ENCODE results near the gene VAMP1.
"Not testable (repeated sequence)": the region's sequence is repeated elsewhere in the genome, so short reads cannot be mapped to it uniquely, and the experiment has no call there.

The VAMP1 gene

GRCh38 chr12:6492838-6493496 is 22.5 kb upstream of the VAMP1 start, which contains the start of gene MRPL51:
TSS of gene MRPL51 (minus strand) at chr12:6493262. CDS start at chr12:6493136, 126 bp downstream.
- no peaks in the 10 kb centered on the region for H3K9me3 ChIP-seq (ENCODE audit: control insufficient read depth, low read length)
- peak within 1 kb of the TSS; percentile 78 for H3K4me3 ChIP-seq (ENCODE audit: insufficient read depth, low read depth, low read length, poor library complexity, severe bottlenecking)
- peak; percentile 85 to 94 (median 91) for DNase-seq
- H3K27ac ChIP-seq (ENCODE audit: insufficient read depth, low read length, poor library complexity, severe bottlenecking) = peak within 1 kb of the TSS; percentile 85
- H3K4me1 ChIP-seq (ENCODE audit: control insufficient read depth, insufficient read depth, low read length, poor library complexity, severe bottlenecking) = peaks cover 10% of the 10 kb centered on the region
- H3K27me3 ChIP-seq (replicated peaks; ENCODE audit: control insufficient read depth, insufficient read depth, low read length, poor library complexity, severe bottlenecking) = no peaks in the 10 kb centered on the region
- H3K36me3 ChIP-seq (ENCODE audit: control insufficient read depth, insufficient read depth, low read length) = peaks cover 9% of the 10 kb centered on the region

GRCh38 chr12:6490673-6491072 is 20.2 kb upstream of the VAMP1 start:
- H3K4me1 ChIP-seq (ENCODE audit: control insufficient read depth, insufficient read depth, low read length, poor library complexity, severe bottlenecking) = peaks cover 10% of the 10 kb centered on the region
- not testable (repeated sequence) for H3K27ac ChIP-seq (ENCODE audit: insufficient read depth, low read length, poor library complexity, severe bottlenecking); H3K9me3 ChIP-seq (ENCODE audit: control insufficient read depth, low read length); DNase-seq; H3K36me3 ChIP-seq (ENCODE audit: control insufficient read depth, insufficient read depth, low read length); H3K27me3 ChIP-seq (replicated peaks; ENCODE audit: control insufficient read depth, insufficient read depth, low read length, poor library complexity, severe bottlenecking); H3K4me3 ChIP-seq (ENCODE audit: insufficient read depth, low read depth, low read length, poor library complexity, severe bottlenecking)

GRCh38 chr12:6489449-6489848 is 19.0 kb upstream of the VAMP1 start:
- no peak overlapping the region for H3K4me3 ChIP-seq (ENCODE audit: insufficient read depth, low read depth, low read length, poor library complexity, severe bottlenecking)
- H3K27me3 ChIP-seq (replicated peaks; ENCODE audit: control insufficient read depth, insufficient read depth, low read length, poor library complexity, severe bottlenecking) = no peaks in the 10 kb centered on the region
- no peak overlapping the region for H3K27ac ChIP-seq (ENCODE audit: insufficient read depth, low read length, poor library complexity, severe bottlenecking)
- H3K4me1 ChIP-seq (ENCODE audit: control insufficient read depth, insufficient read depth, low read length, poor library complexity, severe bottlenecking) = peaks cover 1% of the 10 kb centered on the region
- no peaks in the 10 kb centered on the region for H3K9me3 ChIP-seq (ENCODE audit: control insufficient read depth, low read length)
- no peak for DNase-seq
- peaks cover 9% of the 10 kb centered on the region for H3K36me3 ChIP-seq (ENCODE audit: control insufficient read depth, insufficient read depth, low read length)

- Histone ChIP-seq H3K27ac (ENCODE audit: insufficient read depth, low read length, poor library complexity, severe bottlenecking) (no peak overlapping the region), H3K4me1 (ENCODE audit: control insufficient read depth, insufficient read depth, low read length, poor library complexity, severe bottlenecking) (no peaks in the 10 kb centered on the region), H3K36me3 (ENCODE audit: control insufficient read depth, insufficient read depth, low read length) (peaks cover 9% of the 10 kb centered on the region), H3K4me3 (ENCODE audit: insufficient read depth, low read depth, low read length, poor library complexity, severe bottlenecking) (no peak overlapping the region), H3K27me3 (replicated peaks; ENCODE audit: control insufficient read depth, insufficient read depth, low read length, poor library complexity, severe bottlenecking) (no peaks in the 10 kb centered on the region), H3K9me3 (ENCODE audit: control insufficient read depth, low read length) (no peaks in the 10 kb centered on the region)
- no peak for DNase-seq
Observed at GRCh38 chr12:6488240-6488639, 17.8 kb upstream of the VAMP1 start.

GRCh38 chr12:6478416-6478815 is 7.9 kb upstream of the VAMP1 start:
- no peaks in the 10 kb centered on the region for H3K9me3 ChIP-seq (ENCODE audit: control insufficient read depth, low read length)
- no peak for DNase-seq
- H3K27me3 ChIP-seq (replicated peaks; ENCODE audit: control insufficient read depth, insufficient read depth, low read length, poor library complexity, severe bottlenecking) = no peaks in the 10 kb centered on the region
- H3K4me1 ChIP-seq (ENCODE audit: control insufficient read depth, insufficient read depth, low read length, poor library complexity, severe bottlenecking) = no peaks in the 10 kb centered on the region
- H3K36me3 ChIP-seq (ENCODE audit: control insufficient read depth, insufficient read depth, low read length) = no peaks in the 10 kb centered on the region
- no peak overlapping the region for H3K27ac ChIP-seq (ENCODE audit: insufficient read depth, low read length, poor library complexity, severe bottlenecking)
- no peak overlapping the region for H3K4me3 ChIP-seq (ENCODE audit: insufficient read depth, low read depth, low read length, poor library complexity, severe bottlenecking)

GRCh38 chr12:6477601-6478377 is 7.3 kb upstream of the VAMP1 start:
- not testable (repeated sequence) for H3K9me3 ChIP-seq (ENCODE audit: control insufficient read depth, low read length); H3K36me3 ChIP-seq (ENCODE audit: control insufficient read depth, insufficient read depth, low read length); H3K4me1 ChIP-seq (ENCODE audit: control insufficient read depth, insufficient read depth, low read length, poor library complexity, severe bottlenecking); DNase-seq; H3K27ac ChIP-seq (ENCODE audit: insufficient read depth, low read length, poor library complexity, severe bottlenecking); H3K27me3 ChIP-seq (replicated peaks; ENCODE audit: control insufficient read depth, insufficient read depth, low read length, poor library complexity, severe bottlenecking); H3K4me3 ChIP-seq (ENCODE audit: insufficient read depth, low read depth, low read length, poor library complexity, severe bottlenecking)

GRCh38 chr12:6476489-6476888 is 6.0 kb upstream of the VAMP1 start:
- Histone ChIP-seq H3K36me3 (ENCODE audit: control insufficient read depth, insufficient read depth, low read length) (no peaks in the 10 kb centered on the region), H3K9me3 (ENCODE audit: control insufficient read depth, low read length) (no peaks in the 10 kb centered on the region), H3K27ac (ENCODE audit: insufficient read depth, low read length, poor library complexity, severe bottlenecking) (no peak overlapping the region), H3K4me3 (ENCODE audit: insufficient read depth, low read depth, low read length, poor library complexity, severe bottlenecking) (no peak overlapping the region), H3K4me1 (ENCODE audit: control insufficient read depth, insufficient read depth, low read length, poor library complexity, severe bottlenecking) (no peaks in the 10 kb centered on the region), H3K27me3 (replicated peaks; ENCODE audit: control insufficient read depth, insufficient read depth, low read length, poor library complexity, severe bottlenecking) (no peaks in the 10 kb centered on the region)
- no peak for DNase-seq

GRCh38 chr12:6475233-6475975 is 4.9 kb upstream of the VAMP1 start:
- H3K27me3 ChIP-seq (replicated peaks; ENCODE audit: control insufficient read depth, insufficient read depth, low read length, poor library complexity, severe bottlenecking); H3K4me3 ChIP-seq (ENCODE audit: insufficient read depth, low read depth, low read length, poor library complexity, severe bottlenecking); H3K4me1 ChIP-seq (ENCODE audit: control insufficient read depth, insufficient read depth, low read length, poor library complexity, severe bottlenecking); H3K9me3 ChIP-seq (ENCODE audit: control insufficient read depth, low read length); DNase-seq; H3K27ac ChIP-seq (ENCODE audit: insufficient read depth, low read length, poor library complexity, severe bottlenecking); H3K36me3 ChIP-seq (ENCODE audit: control insufficient read depth, insufficient read depth, low read length): not testable (repeated sequence)

- Histone ChIP-seq H3K27ac (ENCODE audit: insufficient read depth, low read length, poor library complexity, severe bottlenecking) (no peak overlapping the region), H3K4me1 (ENCODE audit: control insufficient read depth, insufficient read depth, low read length, poor library complexity, severe bottlenecking) (peaks cover 12% of the 10 kb centered on the region), H3K4me3 (ENCODE audit: insufficient read depth, low read depth, low read length, poor library complexity, severe bottlenecking) (no peak overlapping the region), H3K9me3 (ENCODE audit: control insufficient read depth, low read length) (no peaks in the 10 kb centered on the region), H3K27me3 (replicated peaks; ENCODE audit: control insufficient read depth, insufficient read depth, low read length, poor library complexity, severe bottlenecking) (no peaks in the 10 kb centered on the region), H3K36me3 (ENCODE audit: control insufficient read depth, insufficient read depth, low read length) (no peaks in the 10 kb centered on the region)
- no peak for DNase-seq
Observed at GRCh38 chr12:6472491-6472890, 2.0 kb upstream of the VAMP1 start.

GRCh38 chr12:6471989-6472360 is 1.5 kb upstream of the VAMP1 start:
- no peak overlapping the region for H3K27ac ChIP-seq (ENCODE audit: insufficient read depth, low read length, poor library complexity, severe bottlenecking)
- H3K4me3 ChIP-seq (ENCODE audit: insufficient read depth, low read depth, low read length, poor library complexity, severe bottlenecking) = no peak overlapping the region
- H3K9me3 ChIP-seq (ENCODE audit: control insufficient read depth, low read length) = no peaks in the 10 kb centered on the region
- peaks cover 12% of the 10 kb centered on the region for H3K4me1 ChIP-seq (ENCODE audit: control insufficient read depth, insufficient read depth, low read length, poor library complexity, severe bottlenecking)
- DNase-seq = no peak
- H3K36me3 ChIP-seq (ENCODE audit: control insufficient read depth, insufficient read depth, low read length) = no peaks in the 10 kb centered on the region
- H3K27me3 ChIP-seq (replicated peaks; ENCODE audit: control insufficient read depth, insufficient read depth, low read length, poor library complexity, severe bottlenecking) = no peaks in the 10 kb centered on the region

Measured in effector memory CD4-positive, alpha-beta T cell (primary cell).